Activated CD8-positive, alpha-beta memory T cell treated with anti-CD3 and anti-CD28 coated beads, Interleukin-2, amount 50 U/mL, for 24 hours (primary cell): ENCODE data around the gene NLRP3.
"Not testable (repeated sequence)": the region's sequence is repeated elsewhere in the genome, so short reads cannot be mapped to it uniquely, and the experiment has no call there.

Source experiments
- DNase-seq: peaks from one replicate; pipeline ENCODE4 v3.0.0-alpha.2; 2020; ENCODE audit errors: extremely low read depth

The NLRP3 gene

GRCh38 chr1:247415423-247416361 is at the start of gene NLRP3:
Gene NLRP3 (plus strand): TSS chr1:247416173. CDS start chr1:247418801, 2,628 bp downstream.
- no peak for DNase-seq

GRCh38 chr1:247366345-247366744 is 49.6 kb upstream of the NLRP3 start:
- DNase-seq: not testable (repeated sequence)

- no peak for DNase-seq
Measured at GRCh38 chr1:247366926-247367645, 48.9 kb upstream of the NLRP3 start.

GRCh38 chr1:247367786-247368422 is 48.1 kb upstream of the NLRP3 start:
- no peak for DNase-seq

GRCh38 chr1:247368490-247369145 is 47.4 kb upstream of the NLRP3 start:
- DNase-seq: no peak

- DNase-seq: no peak
Measured at GRCh38 chr1:247370786-247371732, 44.9 kb upstream of the NLRP3 start.

- DNase-seq: no peak
Measured at GRCh38 chr1:247371801-247372259, 44.1 kb upstream of the NLRP3 start.

- peak; percentile 32 for DNase-seq
Measured at GRCh38 chr1:247373721-247374141, 42.2 kb upstream of the NLRP3 start.

- DNase-seq: not testable (repeated sequence)
Measured at GRCh38 chr1:247374651-247375334, 41.2 kb upstream of the NLRP3 start.

- DNase-seq: no peak
Measured at GRCh38 chr1:247375747-247376146, 40.2 kb upstream of the NLRP3 start.

GRCh38 chr1:247376659-247377058 is 39.3 kb upstream of the NLRP3 start:
- no peak for DNase-seq

GRCh38 chr1:247377656-247378055 is 38.3 kb upstream of the NLRP3 start:
- not testable (repeated sequence) for DNase-seq

- DNase-seq: no peak
Measured at GRCh38 chr1:247378334-247379073, 37.5 kb upstream of the NLRP3 start.

GRCh38 chr1:247385283-247385682 is 30.7 kb upstream of the NLRP3 start:
- DNase-seq: no peak

GRCh38 chr1:247386217-247386616 is 29.8 kb upstream of the NLRP3 start:
- DNase-seq: no peak

GRCh38 chr1:247386687-247387086 is 29.3 kb upstream of the NLRP3 start:
- no peak for DNase-seq

GRCh38 chr1:247387096-247387495 is 28.9 kb upstream of the NLRP3 start:
- no peak for DNase-seq

- no peak for DNase-seq
Measured at GRCh38 chr1:247387565-247387964, 28.4 kb upstream of the NLRP3 start.

GRCh38 chr1:247390116-247390791 is 25.7 kb upstream of the NLRP3 start:
- peak; percentile 62 for DNase-seq
